CD14-positive monocyte (primary cell): Measurements from ENCODE around the gene HMGN1. TPM values are rescaled to one million over a fixed set of nuclear protein-coding genes. Genes with fewer than 3 reads are reported as not detected.

Source experiments
- DNase-seq, 3 donors: peaks; one replicate each; pipeline ENCODE4 v3.0.0-alpha.2; 2011 to 2022
- H2AFZ ChIP-seq: 2 replicates; pipeline ENCODE4 v1.6.0; 2012; ENCODE audit warnings: mild to moderate bottlenecking, low read depth, low read length, inconsistent platforms; ENCODE audit not compliant: insufficient read depth, poor library complexity, severe bottlenecking
- H3K27ac ChIP-seq, 2 donors: 1 replicate in 1 of 2; 2 replicates in 1 of 2; pipeline ENCODE4 v1.5.1; 2012 to 2013; ENCODE audit warnings: low read length in 2 of 2, control low read depth in 1 of 2, inconsistent platforms in 1 of 2, low read depth in 1 of 2, mild to moderate bottlenecking in 1 of 2
- H3K27me3 ChIP-seq, 2 donors: one replicate each; pipeline versions ENCODE4 v1.6.0 to v1.6.1; 2011 to 2013; ENCODE audit warnings: low read length in 2 of 2; ENCODE audit not compliant: control insufficient read depth in 2 of 2, insufficient read depth in 2 of 2
- H3K36me3 ChIP-seq, 2 donors: replicated peaks in 1 of 2; 1 replicate in 1 of 2; 2 replicates in 1 of 2; pipeline versions ENCODE4 v1.5.1 to v1.6.1; 2012 to 2013; ENCODE audit warnings: low read length in 2 of 2, control low read depth in 1 of 2, inconsistent platforms in 1 of 2, mild to moderate bottlenecking in 1 of 2; ENCODE audit not compliant: insufficient read depth in 2 of 2, control insufficient read depth in 1 of 2
- H3K4me1 ChIP-seq, 2 donors: 1 replicate in 1 of 2; 2 replicates in 1 of 2; pipeline versions ENCODE4 v1.5.1 to v1.6.1; 2012 to 2013; ENCODE audit warnings: low read length in 2 of 2, control low read depth in 1 of 2, inconsistent platforms in 1 of 2, mild to moderate bottlenecking in 1 of 2, moderate library complexity in 1 of 2; ENCODE audit not compliant: insufficient read depth in 2 of 2, control insufficient read depth in 1 of 2
- H3K4me2 ChIP-seq: replicated peaks from 2 replicates; pipeline ENCODE3; 2012; ENCODE audit warnings: low read length, moderate library complexity, mild to moderate bottlenecking; ENCODE audit not compliant: poor library complexity, severe bottlenecking; ENCODE audit errors: extremely low read depth
- H3K4me3 ChIP-seq, 3 experiments: fragments of 200-600 bp in 1 of 3; sonication (generic) in 1 of 3; replicated peaks in 1 of 3; 1 replicate in 2 of 3; 2 replicates in 1 of 3; pipeline ENCODE4 v1.5.1; 2011 to 2013; ENCODE audit warnings: low read length in 3 of 3, mild to moderate bottlenecking in 3 of 3, control low read depth in 2 of 3, low read depth in 2 of 3, inconsistent platforms in 1 of 3, moderate library complexity in 1 of 3
- H3K79me2 ChIP-seq: 2 replicates; pipeline ENCODE4 v1.6.0; 2012; ENCODE audit warnings: mild to moderate bottlenecking, control low read depth, inconsistent platforms, low read length, moderate library complexity; ENCODE audit not compliant: insufficient read depth
- H3K9ac ChIP-seq: 2 replicates; pipeline ENCODE4 v1.6.0; 2017; ENCODE audit warnings: low read length, mild to moderate bottlenecking; ENCODE audit not compliant: insufficient read depth, poor library complexity, severe bottlenecking
- H3K9me3 ChIP-seq, 2 donors: replicated peaks in 1 of 2; 1 replicate in 1 of 2; 2 replicates in 1 of 2; pipeline versions ENCODE4 v1.5.1 to v1.6.1; 2012 to 2013; ENCODE audit warnings: low read length in 2 of 2, control low read depth in 1 of 2; ENCODE audit not compliant: control insufficient read depth in 1 of 2, insufficient read depth in 1 of 2
- H4K20me1 ChIP-seq: 2 replicates; pipeline ENCODE4 v1.6.0; 2012; ENCODE audit warnings: mild to moderate bottlenecking, low read length, control low read depth, moderate library complexity; ENCODE audit not compliant: insufficient read depth
- H3K27ac Mint-ChIP-seq, 7 donors: one replicate each; pipeline ENCODE4 v1.8.0; 2020; ENCODE audit warnings: mild to moderate bottlenecking in 7 of 7, mixed read lengths in 7 of 7, moderate library complexity in 6 of 7, inconsistent platforms in 2 of 7
- H3K27me3 Mint-ChIP-seq, 3 donors: one replicate each; pipeline ENCODE4 v1.8.0; 2021 to 2022; ENCODE audit warnings: low read depth in 3 of 3, mild to moderate bottlenecking in 3 of 3, mixed read lengths in 3 of 3, moderate library complexity in 3 of 3, inconsistent platforms in 1 of 3
- H3K36me3 Mint-ChIP-seq, 2 donors: one replicate each; pipeline ENCODE4 v1.8.0; 2020; ENCODE audit warnings: mixed read lengths in 2 of 2, inconsistent platforms in 1 of 2, mild to moderate bottlenecking in 1 of 2
- H3K4me1 Mint-ChIP-seq: one replicate; pipeline ENCODE4 v1.8.0; 2020; ENCODE audit warnings: mild to moderate bottlenecking, mixed read lengths
- H3K4me3 Mint-ChIP-seq, 2 donors: one replicate each; pipeline ENCODE4 v1.8.0; 2020; ENCODE audit warnings: mild to moderate bottlenecking in 2 of 2, mixed read lengths in 2 of 2, moderate library complexity in 1 of 2
- H3K9me3 Mint-ChIP-seq, 7 donors: one replicate each; pipeline ENCODE4 v1.8.0; 2020 to 2022; ENCODE audit warnings: mixed read lengths in 7 of 7, mild to moderate bottlenecking in 6 of 7, moderate library complexity in 6 of 7, inconsistent platforms in 2 of 7
- CTCF ChIP-seq: fragments of 200-600 bp; IDR thresholded peaks from one replicate; pipeline ENCODE4 v1.8.0; 2022; ENCODE audit warnings: antibody characterized with exemption, mild to moderate bottlenecking
- WGBS: methylation state at CpG from one replicate; pipeline ENCODE4 v1.1.5; 2013; ENCODE audit warnings: missing lambda C conversion rate; ENCODE audit not compliant: insufficient coverage; 5-methylcytosine and 5-hydroxymethylcytosine counted together
- intact Hi-C, 2 donors: fragments of 100-400 bp; cut with micrococcal nuclease; formaldehyde crosslinking; loops; one replicate each; pipeline versions ENCODE4 v1.15.0 to v1.15.1; 2023
- polyA plus RNA-seq, 3 donors: library from polyadenylated mRNA; depleted of rRNA in 1 of 3; unstranded in 2 of 3; stranded (reverse) in 1 of 3; fragments of 300-500 nt in 2 of 3; fragments of >200 nt in 1 of 3; fragmentation: Illumina TruSeq in 2 of 3; gene quantifications; 1 replicate in 2 of 3; 2 replicates in 1 of 3; pipeline ENCODE4 v1.2.3, GENCODE V29; 2012 to 2021

Gene HMGN1
- polyA plus RNA-seq, 3 donors, result 59.8 to 74.7 (median 72.7) TPM

DNA sequence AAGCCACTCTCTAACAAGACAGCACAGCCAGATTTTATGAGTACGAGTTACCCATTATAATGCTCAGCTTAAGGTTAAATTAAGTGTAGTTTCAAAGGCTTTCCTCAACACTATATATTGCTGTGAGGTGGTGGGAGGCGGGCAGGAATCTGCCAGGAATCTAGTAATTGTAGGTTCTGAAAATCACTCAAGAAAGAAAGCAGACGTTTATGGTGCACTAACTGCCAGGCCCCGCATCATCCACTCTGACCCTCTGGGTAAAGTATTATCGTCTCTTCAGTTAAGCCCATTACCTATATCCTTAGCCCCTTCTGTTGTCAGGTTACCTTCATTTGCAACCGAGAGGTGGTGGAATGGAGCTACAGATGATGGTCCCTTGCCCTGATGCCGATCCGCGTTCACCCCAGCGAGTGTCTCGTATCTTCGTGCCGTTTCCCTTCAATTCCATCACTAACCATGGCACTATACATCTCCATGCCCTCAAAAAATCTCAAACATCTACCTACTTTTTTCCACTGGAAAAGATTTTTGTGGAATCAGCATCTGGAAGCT is 12.4 kb downstream of the HMGN1 start:
- Histone ChIP-seq H3K27ac (no peak overlapping the region), H3K4me2 (no peak overlapping the region), H3K79me2 (no peaks in the 10 kb centered on the region), H4K20me1 (no peaks in the 10 kb centered on the region), H3K27me3 (no peaks in the 10 kb centered on the region), H3K4me3 (no peak overlapping the region), H3K9me3 (no peaks in the 10 kb centered on the region), H2AFZ (no peak overlapping the region), H3K36me3 (peaks cover 6 to 10% of the 10 kb centered on the region in 2 donors), H3K9ac (no peak overlapping the region), H3K4me1 (no peaks in the 10 kb centered on the region)
- no peak for TF ChIP-seq CTCF
- H3K4me1 Mint-ChIP-seq, result no peaks in the 10 kb centered on the region
- WGBS, result no CpG with 5 or more reads among the region's 13 CpGs
- H3K27me3 Mint-ChIP-seq, result no peaks in the 10 kb centered on the region
- intact Hi-C loops, result no loop called here
- no peak for DNase-seq
- H3K27ac Mint-ChIP-seq, result no peak overlapping the region
- H3K4me3 Mint-ChIP-seq, result no peak overlapping the region
- peaks cover 0 to 1% (median 0%) of the 10 kb centered on the region in 7 donors for H3K9me3 Mint-ChIP-seq
- no peaks in the 10 kb centered on the region for H3K36me3 Mint-ChIP-seq

GRCh38 chr21:39334611-39335010 is 14.3 kb downstream of the HMGN1 start:
- Mint-ChIP-seq H3K4me3 (no peak overlapping the region), H3K4me1 (no peaks in the 10 kb centered on the region), H3K36me3 (no peaks in the 10 kb centered on the region), H3K27me3 (no peaks in the 10 kb centered on the region), H3K27ac (no peak overlapping the region), H3K9me3 (peaks cover 0 to 2% (median 1%) of the 10 kb centered on the region in 7 donors)
- H3K36me3 ChIP-seq, result no peaks in the 10 kb centered on the region
- no peak overlapping the region for H3K9ac ChIP-seq
- WGBS, result 86% methylated on average over 1 of the region's 4 CpGs
- H4K20me1 ChIP-seq, result no peaks in the 10 kb centered on the region
- TF ChIP-seq CTCF, result no peak
- H3K27me3 ChIP-seq, result no peaks in the 10 kb centered on the region
- no peak for DNase-seq
- H3K4me1 ChIP-seq, result no peaks in the 10 kb centered on the region
- H2AFZ ChIP-seq, result no peak overlapping the region
- no peak overlapping the region for H3K27ac ChIP-seq
- H3K79me2 ChIP-seq, result no peaks in the 10 kb centered on the region
- intact Hi-C loops, result no loop called here
- H3K4me3 ChIP-seq, result no peak overlapping the region
- H3K9me3 ChIP-seq, result no peaks in the 10 kb centered on the region
- H3K4me2 ChIP-seq, result no peak overlapping the region
